ENCODE results near the gene DUOXA1.

DUOXA1 gene, protein sequence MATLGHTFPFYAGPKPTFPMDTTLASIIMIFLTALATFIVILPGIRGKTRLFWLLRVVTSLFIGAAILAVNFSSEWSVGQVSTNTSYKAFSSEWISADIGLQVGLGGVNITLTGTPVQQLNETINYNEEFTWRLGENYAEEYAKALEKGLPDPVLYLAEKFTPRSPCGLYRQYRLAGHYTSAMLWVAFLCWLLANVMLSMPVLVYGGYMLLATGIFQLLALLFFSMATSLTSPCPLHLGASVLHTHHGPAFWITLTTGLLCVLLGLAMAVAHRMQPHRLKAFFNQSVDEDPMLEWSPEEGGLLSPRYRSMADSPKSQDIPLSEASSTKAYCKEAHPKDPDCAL

DNA sequence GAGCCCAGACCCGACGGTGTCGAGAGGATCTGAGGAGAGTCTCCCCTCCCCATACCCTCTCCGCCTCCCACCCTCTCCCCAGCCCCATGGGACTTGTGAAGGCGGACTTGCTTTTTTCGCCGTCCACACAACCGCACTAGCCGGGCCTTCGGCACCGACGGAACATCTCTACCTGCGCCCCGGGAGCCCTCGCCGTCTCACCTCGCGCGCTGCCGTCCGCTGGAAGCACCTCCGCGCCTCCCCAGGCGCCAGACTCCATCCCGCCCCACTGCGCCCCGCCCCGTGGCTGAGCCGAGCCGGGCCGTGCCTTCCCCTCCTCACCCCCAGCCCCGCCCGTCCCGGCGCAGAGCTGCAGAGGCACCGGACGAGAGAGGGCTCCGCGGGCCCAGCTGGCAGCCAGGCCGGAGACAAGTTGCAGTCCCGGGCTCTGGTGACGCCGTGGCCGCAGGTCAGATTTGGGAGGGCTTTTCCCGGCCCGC, at the start of gene DUOXA1, which contains the start of gene DUOX1:
Gene DUOXA1 (minus strand): TSS at position 229 of the 479 bp plus-strand sequence. CDS start 6,865 bp downstream, outside the sequence.
Gene DUOX1 (plus strand): TSS at position 344 of the 479 bp plus-strand sequence. CDS start 1,973 bp downstream, outside the sequence.
- TF ChIP-seq MYC (IDR thresholded peaks at IDR 0.05; ENCODE audit: low read depth, low read length) (no peak), POLR2A (IDR thresholded peaks at IDR 0.05; ENCODE audit: extremely low read depth, insufficient read length) (no peak)
- TF ChIP-seq, protein P1, sequence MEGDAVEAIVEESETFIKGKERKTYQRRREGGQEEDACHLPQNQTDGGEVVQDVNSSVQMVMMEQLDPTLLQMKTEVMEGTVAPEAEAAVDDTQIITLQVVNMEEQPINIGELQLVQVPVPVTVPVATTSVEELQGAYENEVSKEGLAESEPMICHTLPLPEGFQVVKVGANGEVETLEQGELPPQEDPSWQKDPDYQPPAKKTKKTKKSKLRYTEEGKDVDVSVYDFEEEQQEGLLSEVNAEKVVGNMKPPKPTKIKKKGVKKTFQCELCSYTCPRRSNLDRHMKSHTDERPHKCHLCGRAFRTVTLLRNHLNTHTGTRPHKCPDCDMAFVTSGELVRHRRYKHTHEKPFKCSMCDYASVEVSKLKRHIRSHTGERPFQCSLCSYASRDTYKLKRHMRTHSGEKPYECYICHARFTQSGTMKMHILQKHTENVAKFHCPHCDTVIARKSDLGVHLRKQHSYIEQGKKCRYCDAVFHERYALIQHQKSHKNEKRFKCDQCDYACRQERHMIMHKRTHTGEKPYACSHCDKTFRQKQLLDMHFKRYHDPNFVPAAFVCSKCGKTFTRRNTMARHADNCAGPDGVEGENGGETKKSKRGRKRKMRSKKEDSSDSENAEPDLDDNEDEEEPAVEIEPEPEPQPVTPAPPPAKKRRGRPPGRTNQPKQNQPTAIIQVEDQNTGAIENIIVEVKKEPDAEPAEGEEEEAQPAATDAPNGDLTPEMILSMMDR (IDR thresholded peaks at IDR 0.05; ENCODE audit: low read depth, low read length) = no peak
- TF ChIP-seq, protein P2, sequence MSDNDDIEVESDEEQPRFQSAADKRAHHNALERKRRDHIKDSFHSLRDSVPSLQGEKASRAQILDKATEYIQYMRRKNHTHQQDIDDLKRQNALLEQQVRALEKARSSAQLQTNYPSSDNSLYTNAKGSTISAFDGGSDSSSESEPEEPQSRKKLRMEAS (IDR thresholded peaks at IDR 0.05; ENCODE audit: low read depth, low read length) = no peak
- DNase-seq (ENCODE audit: low read depth) = no peak
- H3K4me3 ChIP-seq (ENCODE audit: low read depth, low read length) = no peak within 1 kb of the TSS

DNA sequence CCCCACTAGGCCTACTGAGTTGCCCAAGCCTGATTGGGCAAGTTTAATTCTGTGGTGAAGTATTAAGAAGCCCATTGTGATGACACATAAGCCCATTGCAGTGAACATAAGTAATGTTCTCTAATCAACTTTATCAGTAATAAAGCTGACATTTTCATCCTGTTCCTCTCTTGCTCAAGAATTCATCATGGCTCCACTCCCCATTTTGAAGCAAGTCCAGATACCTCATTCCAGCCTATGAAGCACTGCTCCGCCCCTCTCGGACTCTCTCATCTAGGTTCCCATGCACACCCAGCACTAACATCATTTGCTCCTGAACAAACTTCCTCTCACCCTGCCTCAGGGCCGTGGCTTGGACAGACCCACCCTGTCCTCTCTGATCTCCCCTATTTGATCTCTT, 47.6 kb upstream of the DUOXA1 start:
- H3K4me3 ChIP-seq (ENCODE audit: low read depth, low read length) = no peak overlapping the region
- no peak for DNase-seq (ENCODE audit: low read depth)
- TF ChIP-seq POLR2A (IDR thresholded peaks at IDR 0.05; ENCODE audit: extremely low read depth, insufficient read length) (no peak), MYC (IDR thresholded peaks at IDR 0.05; ENCODE audit: low read depth, low read length) (no peak)
- TF ChIP-seq, protein P2 (IDR thresholded peaks at IDR 0.05; ENCODE audit: low read depth, low read length) = no peak
- TF ChIP-seq, protein P1 (IDR thresholded peaks at IDR 0.05; ENCODE audit: low read depth, low read length) = no peak

DNA sequence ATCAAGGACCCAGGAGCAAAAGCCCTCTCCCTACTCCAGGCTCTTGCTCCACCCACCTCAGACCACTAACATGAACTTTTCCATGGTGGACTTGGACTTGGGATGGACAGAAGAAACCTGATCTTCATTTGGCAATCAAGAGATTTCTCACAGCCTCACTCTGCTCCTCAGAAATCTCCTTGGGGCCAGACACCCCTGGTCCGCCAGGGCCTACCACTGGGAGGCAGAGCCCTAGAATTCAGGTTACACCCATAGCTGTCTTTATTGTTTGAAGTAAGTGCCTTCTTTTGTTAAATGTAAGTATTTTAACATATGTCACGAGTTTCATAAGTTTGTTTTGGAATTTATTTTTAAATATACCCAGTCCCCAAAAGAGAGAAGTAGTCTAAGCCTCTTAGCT, 44.9 kb upstream of the DUOXA1 start:
- TF ChIP-seq, protein P2 (IDR thresholded peaks at IDR 0.05; ENCODE audit: low read depth, low read length) = no peak
- TF ChIP-seq POLR2A (IDR thresholded peaks at IDR 0.05; ENCODE audit: extremely low read depth, insufficient read length) (no peak), MYC (IDR thresholded peaks at IDR 0.05; ENCODE audit: low read depth, low read length) (no peak)
- TF ChIP-seq, protein P1 (IDR thresholded peaks at IDR 0.05; ENCODE audit: low read depth, low read length) = no peak
- no peak overlapping the region for H3K4me3 ChIP-seq (ENCODE audit: low read depth, low read length)
- DNase-seq (ENCODE audit: low read depth) = no peak

DNA sequence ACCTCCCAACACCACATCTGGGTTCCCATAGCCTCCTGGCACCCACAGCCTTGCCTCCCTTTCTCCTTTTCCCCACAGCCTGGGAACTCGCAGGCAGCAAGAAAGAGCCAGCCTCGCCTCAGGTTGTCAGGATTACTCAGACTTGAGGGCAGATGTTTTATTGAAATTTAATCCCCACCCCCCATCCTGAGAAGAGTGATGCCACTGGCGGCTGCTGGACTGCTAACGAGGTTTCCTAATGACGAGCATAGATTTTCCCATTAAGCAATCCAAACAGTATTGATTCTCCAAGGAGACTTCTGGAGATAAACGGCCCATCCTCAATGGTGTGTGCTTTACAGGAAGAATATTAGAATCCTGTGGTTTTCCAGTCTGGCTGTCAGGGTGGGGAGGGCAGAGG, 44.4 kb upstream of the DUOXA1 start:
- TF ChIP-seq, protein P2 (IDR thresholded peaks at IDR 0.05; ENCODE audit: low read depth, low read length) = no peak
- no peak for TF ChIP-seq POLR2A (IDR thresholded peaks at IDR 0.05; ENCODE audit: extremely low read depth, insufficient read length)
- no peak overlapping the region for H3K4me3 ChIP-seq (ENCODE audit: low read depth, low read length)
- no peak for DNase-seq (ENCODE audit: low read depth)

DNA sequence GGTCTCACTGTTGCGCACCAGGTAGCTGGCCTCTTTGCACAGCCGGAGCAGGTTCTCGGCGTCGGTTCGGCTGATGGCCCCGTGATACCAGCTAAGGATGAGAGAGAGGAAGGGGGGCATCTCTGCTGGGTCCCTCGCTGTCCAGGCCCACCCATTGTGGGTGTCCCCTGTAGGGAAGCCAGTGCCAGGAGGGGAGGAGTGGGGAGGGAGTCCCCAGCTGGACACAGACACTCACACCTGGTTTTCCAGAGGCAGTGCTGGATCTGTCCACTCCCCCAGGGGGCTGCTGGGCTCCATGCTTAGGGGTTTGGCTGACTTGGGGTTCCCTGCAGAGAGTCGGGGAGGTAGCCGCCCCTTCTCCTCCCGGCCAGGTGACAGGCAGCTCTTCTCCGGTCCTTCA, 42.2 kb upstream of the DUOXA1 start:
- DNase-seq (ENCODE audit: low read depth) = no peak
- H3K4me3 ChIP-seq (ENCODE audit: low read depth, low read length) = no peak overlapping the region
- TF ChIP-seq, protein P2 (IDR thresholded peaks at IDR 0.05; ENCODE audit: low read depth, low read length) = no peak
- TF ChIP-seq MYC (IDR thresholded peaks at IDR 0.05; ENCODE audit: low read depth, low read length) (no peak), POLR2A (IDR thresholded peaks at IDR 0.05; ENCODE audit: extremely low read depth, insufficient read length) (no peak)
- TF ChIP-seq, protein P1 (IDR thresholded peaks at IDR 0.05; ENCODE audit: low read depth, low read length) = no peak

Measured in NB4 (cell line).